Head of caudate nucleus (tissue), 42 donors: Measurements from ENCODE around the gene LGALS9C.
"Not testable (repeated sequence)": the region's sequence is repeated elsewhere in the genome, so short reads cannot be mapped to it uniquely, and the experiment has no call there.

Experiments used
- DNase-seq, 42 donors: peaks; one replicate each; pipeline versions ENCODE4 v3.0.0 to v3.0.0-alpha.2; 2020 to 2021; ENCODE audit warnings: mixed read lengths in 7 of 42
- intact Hi-C: fragments of 100-400 bp; cut with DNase I; formaldehyde crosslinking; loops from one replicate; pipeline ENCODE4 v1.15.0; 2022

Gene LGALS9C

DNA sequence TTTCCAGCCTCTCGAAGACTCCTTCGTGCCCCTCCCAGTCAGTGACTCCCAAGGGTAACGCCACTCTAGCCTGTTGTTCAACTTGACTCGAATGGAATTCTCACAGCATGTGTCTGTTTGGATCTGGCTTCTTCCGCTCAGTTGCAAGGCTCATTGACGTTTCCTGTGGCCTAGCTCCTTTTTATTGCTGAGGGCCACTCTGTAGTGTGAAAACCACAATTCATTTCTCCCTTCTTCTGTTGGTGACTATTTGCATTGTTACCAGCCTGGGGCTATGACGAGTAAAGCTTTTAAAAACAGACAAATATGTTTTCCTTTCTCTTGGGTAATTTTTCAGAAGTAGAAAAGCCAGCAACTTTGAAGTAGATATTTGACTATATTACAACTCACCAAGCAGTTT is 1.8 kb upstream of the LGALS9C start:
- intact Hi-C loops, DNase-seq: not testable (repeated sequence)

GRCh38 chr17:18477367-18477766 is 778 bp downstream of the LGALS9C start:
- intact Hi-C loops, DNase-seq: not testable (repeated sequence)

- intact Hi-C loops, DNase-seq: not testable (repeated sequence)
Measured at GRCh38 chr17:18478362-18478761, 1.8 kb downstream of the LGALS9C start.

DNA sequence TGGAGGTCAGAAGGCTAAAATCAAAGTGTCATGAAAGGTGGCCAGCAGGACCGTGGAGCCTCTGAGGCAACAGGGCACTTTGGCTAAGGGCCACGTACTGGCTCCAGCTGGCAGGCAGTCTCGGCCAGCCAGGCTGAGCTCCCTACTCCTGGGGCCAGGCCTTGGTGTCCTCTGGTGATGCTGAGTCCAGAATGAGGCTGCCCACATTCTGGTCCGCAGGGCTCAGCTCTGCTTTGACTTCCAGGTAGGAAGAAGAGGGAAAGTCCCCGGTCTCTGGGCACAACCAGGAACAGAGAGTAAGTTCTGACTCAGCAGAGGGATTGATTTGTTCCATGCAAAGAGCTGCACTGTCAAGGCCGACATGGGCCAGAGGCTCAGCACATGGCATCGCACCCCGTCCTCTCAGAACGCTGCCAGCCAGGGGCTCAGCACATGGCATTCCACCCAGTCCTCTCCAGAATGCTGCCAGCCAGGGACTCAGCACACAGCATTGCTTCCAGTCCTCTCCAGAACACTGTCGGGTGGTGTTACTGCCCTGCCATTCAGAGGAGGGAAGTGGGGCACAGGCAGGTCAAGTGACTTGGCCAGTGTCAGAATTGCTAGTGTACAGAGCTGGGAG is 2.5 kb downstream of the LGALS9C start:
- DNase-seq: peak in 1 of 42 donors; percentile 21
- intact Hi-C loops: not testable (repeated sequence)

GRCh38 chr17:18481775-18482174 is 5.2 kb downstream of the LGALS9C start:
- intact Hi-C loops, DNase-seq: not testable (repeated sequence)

DNA sequence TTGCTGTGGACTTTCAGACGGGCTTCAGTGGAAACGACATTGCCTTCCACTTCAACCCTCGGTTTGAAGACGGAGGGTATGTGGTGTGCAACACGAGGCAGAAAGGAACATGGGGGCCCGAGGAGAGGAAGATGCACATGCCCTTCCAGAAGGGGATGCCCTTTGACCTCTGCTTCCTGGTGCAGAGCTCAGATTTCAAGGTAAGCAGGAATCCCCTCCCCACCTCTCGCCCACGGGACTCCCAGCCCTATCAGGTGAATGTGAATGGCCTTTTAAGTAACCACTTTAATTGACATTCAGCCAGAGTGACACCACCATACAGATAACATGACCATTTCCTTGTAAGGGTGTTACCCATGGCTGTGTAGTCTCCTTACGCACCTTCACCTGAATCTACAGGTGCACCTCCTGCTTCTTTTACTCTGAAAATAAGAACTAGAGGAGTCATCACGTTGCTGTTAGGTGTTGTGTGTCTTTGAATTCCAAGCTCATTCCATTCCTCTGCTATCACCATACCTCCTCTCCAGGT is 9.4 kb downstream of the LGALS9C start:
- intact Hi-C loops, DNase-seq: not testable (repeated sequence)

- DNase-seq, intact Hi-C loops: not testable (repeated sequence)
Measured at GRCh38 chr17:18487633-18488032, 11.0 kb downstream of the LGALS9C start.

DNA sequence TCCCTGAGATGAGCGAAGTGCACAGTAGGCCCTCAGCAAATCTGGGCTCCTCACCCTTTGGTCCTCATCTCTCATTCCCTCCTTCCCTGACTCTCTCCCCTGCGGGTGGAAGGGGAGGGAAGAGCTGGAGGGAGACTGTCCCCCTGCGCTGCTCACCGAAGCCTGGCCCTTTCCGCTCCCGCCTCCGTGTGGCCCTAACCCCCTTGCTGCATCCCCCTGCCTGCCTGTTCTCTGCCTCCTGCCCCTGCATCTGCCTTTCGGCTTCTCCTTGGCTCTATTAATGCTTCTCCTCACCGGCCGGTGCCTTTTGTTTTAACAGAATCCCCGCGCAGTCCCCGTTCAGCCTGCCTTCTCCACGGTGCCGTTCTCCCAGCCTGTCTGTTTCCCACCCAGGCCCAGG is 12.0 kb downstream of the LGALS9C start:
- DNase-seq, intact Hi-C loops: not testable (repeated sequence)

DNA sequence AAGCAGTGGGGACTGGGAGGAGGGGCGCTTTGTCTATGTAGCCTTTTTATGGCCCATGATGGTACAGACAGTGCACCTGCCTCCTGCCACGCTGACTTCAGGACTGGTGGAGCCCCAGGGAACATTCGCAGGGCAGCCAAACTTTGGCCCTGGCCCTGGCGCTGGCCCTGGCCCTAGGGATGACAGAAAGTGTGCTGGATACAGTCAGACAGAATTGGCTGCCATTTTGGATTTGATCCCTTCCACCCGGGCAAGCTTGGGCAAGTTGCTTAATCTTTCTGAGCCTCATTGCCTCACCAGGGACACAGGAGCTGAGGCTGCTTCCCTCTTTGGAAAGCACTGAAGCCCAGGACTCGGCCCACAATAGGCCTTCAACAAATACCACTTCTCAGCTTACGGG is 13.4 kb downstream of the LGALS9C start:
- DNase-seq, intact Hi-C loops: not testable (repeated sequence)

- peak in 1 of 42 donors; percentile 8 for DNase-seq
- intact Hi-C loops: not testable (repeated sequence)
Measured at GRCh38 chr17:18492712-18493480, 16.3 kb downstream of the LGALS9C start.

- DNase-seq, intact Hi-C loops: not testable (repeated sequence)
Measured at GRCh38 chr17:18494250-18494768, 17.7 kb downstream of the LGALS9C start.

DNA sequence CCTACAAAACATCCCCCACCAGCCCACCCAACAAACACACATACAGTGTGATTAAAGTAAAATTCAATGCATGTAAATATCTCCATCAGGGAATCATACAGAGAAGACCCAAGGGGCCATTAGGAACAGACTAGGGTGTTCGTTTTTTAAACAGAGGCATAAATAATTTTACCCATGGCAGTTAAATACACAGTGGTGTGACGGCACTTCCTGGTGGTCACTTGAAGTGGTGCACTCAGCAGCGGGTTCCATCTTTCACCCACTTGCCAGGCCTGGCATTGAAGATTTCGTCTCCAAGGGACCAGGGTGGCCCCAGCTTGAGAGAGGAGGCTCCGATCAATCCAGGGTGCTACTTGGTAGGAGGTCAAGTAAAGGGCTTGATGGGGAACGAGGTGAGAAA is 20.5 kb downstream of the LGALS9C start:
- intact Hi-C loops, DNase-seq: not testable (repeated sequence)

GRCh38 chr17:18499100-18499499 is 22.5 kb downstream of the LGALS9C start:
- intact Hi-C loops, DNase-seq: not testable (repeated sequence)

- DNase-seq, intact Hi-C loops: not testable (repeated sequence)
Measured at GRCh38 chr17:18499756-18500155, 23.2 kb downstream of the LGALS9C start.

DNA sequence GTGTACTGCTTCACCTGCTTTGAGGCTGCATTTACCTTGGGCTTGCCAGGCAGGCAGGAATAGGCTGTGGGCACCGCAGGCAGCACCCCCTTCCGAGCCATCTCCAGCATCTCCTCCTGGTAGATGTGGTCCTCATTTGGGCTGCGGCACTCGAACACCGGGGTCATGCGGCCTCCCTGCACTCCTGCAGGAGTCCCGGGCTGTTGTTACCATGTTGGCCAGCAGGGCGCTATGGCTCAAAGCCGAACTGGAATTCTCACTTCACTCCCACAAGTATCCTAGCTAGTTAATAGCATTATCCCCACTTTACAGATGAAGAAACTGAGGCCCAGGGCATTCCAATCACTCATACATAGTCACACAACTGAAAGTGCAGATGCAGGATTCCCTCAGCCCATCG is 23.7 kb downstream of the LGALS9C start:
- intact Hi-C loops, DNase-seq: not testable (repeated sequence)

GRCh38 chr17:18500816-18501215 is 24.2 kb downstream of the LGALS9C start:
- DNase-seq, intact Hi-C loops: not testable (repeated sequence)

DNA sequence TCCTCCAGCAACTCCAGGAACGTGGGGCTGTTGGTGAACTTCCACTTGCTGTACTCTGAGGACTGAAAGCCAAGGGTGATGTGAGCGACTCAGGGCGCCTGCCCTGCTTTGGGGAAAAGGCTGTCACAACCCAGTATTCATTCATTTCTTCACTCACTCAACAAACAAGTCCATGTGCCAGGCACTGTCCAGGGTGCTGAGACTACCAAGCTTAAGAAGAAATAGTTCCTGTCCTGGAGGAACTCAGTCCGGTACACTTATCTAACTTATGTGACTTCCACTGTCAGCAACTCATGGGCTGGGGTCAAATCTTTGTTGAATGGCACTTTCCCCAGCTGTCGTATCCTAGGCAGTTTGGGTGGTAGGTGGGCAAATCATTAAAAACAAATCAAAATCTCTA is 26.6 kb downstream of the LGALS9C start:
- intact Hi-C loops, DNase-seq: not testable (repeated sequence)

DNA sequence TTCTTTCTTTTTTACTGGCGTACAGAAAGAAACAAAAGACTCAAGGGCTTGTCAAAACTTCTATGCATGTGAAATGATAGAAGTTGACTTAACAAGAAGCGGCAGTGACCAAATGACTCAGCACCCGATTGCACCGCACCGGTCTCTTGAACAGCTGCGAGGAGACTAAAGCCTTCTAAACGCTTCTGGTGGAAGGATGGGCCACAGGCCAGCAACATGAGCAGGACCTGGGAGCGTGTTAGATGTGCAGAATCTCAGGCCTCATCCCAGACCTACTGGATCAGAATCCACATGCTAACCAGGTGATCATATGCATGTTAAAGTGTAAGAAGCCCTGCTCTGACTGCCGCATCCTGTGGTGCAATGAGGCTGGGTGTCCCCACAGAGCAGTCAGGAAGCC is 31.1 kb downstream of the LGALS9C start:
- DNase-seq, intact Hi-C loops: not testable (repeated sequence)

GRCh38 chr17:18508667-18509066 is 32.1 kb downstream of the LGALS9C start:
- intact Hi-C loops, DNase-seq: not testable (repeated sequence)

- DNase-seq, intact Hi-C loops: not testable (repeated sequence)
Measured at GRCh38 chr17:18521100-18521499, 44.5 kb downstream of the LGALS9C start.
